IMR-90 (cell line): ENCODE measurements around the gene AHCYL2. TPM values are rescaled to one million over a fixed set of nuclear protein-coding genes. Genes with fewer than 3 reads are reported as not detected.
"Not testable (repeated sequence)": the region's sequence is repeated elsewhere in the genome, so short reads cannot be mapped to it uniquely, and the experiment has no call there.

Experiments
- ATAC-seq: fragments of 200-7000 bp; cut with Tn5 transposase; 2 replicates; pipeline ENCODE4 v1.9.1; 2020; ENCODE audit warnings: low read depth, mild to moderate bottlenecking, moderate library complexity
- BruUV-seq: library from RNA; stranded (reverse); fragments of 400-500 nt; replicated peaks from 2 replicates; lab custom pipeline; 2021; lab: Mats Ljungman, UMichigan
- CTCF ChIA-PET: fragments of 300-600 bp; formaldehyde crosslinking; extraction: SDS; loops from one replicate; lab custom pipeline; 2021; ENCODE audit warnings: antibody characterized with exemption; lab: Yijun Ruan, JAX
- POLR2A ChIA-PET: fragments of 300-600 bp; sonication (Branson Sonifier 250); formaldehyde crosslinking; loops from one replicate; lab custom pipeline; 2022; ENCODE audit warnings: antibody characterized with exemption; ENCODE audit not compliant: unreplicated experiment; lab: Charles Lee
- DNase-seq: peaks from one replicate; pipeline ENCODE4 v3.0.0; 2013
- H2AFZ ChIP-seq: replicated peaks from 2 replicates; pipeline ENCODE3; 2013; ENCODE audit warnings: low read length, mild to moderate bottlenecking; ENCODE audit not compliant: poor library complexity
- H2AK5ac ChIP-seq: 2 replicates; pipeline ENCODE4 v1.6.1; 2013; ENCODE audit warnings: low read depth, low read length, inconsistent platforms
- H2AK9ac ChIP-seq: replicated peaks from 2 replicates; pipeline ENCODE3; 2013; ENCODE audit warnings: mild to moderate bottlenecking, low read depth, low read length, moderate library complexity; ENCODE audit not compliant: poor library complexity
- H2BK120ac ChIP-seq: 2 replicates; pipeline ENCODE4 v1.6.1; 2013; ENCODE audit warnings: low read depth, low read length, inconsistent platforms
- H2BK15ac ChIP-seq: 3 replicates; pipeline ENCODE4 v1.6.1; 2013; ENCODE audit warnings: low read depth, low read length, inconsistent platforms
- H2BK20ac ChIP-seq: 2 replicates; pipeline ENCODE4 v1.6.1; 2013; ENCODE audit warnings: low read depth, mild to moderate bottlenecking, inconsistent platforms, low read length, moderate library complexity
- H2BK5ac ChIP-seq: 2 replicates; pipeline ENCODE4 v1.6.1; 2013; ENCODE audit warnings: mild to moderate bottlenecking, low read depth, low read length, inconsistent platforms; ENCODE audit not compliant: poor library complexity, severe bottlenecking
- H3K14ac ChIP-seq: replicated peaks from 2 replicates; pipeline ENCODE4 v1.6.1; 2013; ENCODE audit warnings: low read depth, low read length, inconsistent platforms
- H3K18ac ChIP-seq: 2 replicates; pipeline ENCODE4 v1.6.1; 2013; ENCODE audit warnings: low read depth, low read length, control low read depth
- H3K23ac ChIP-seq: 2 replicates; pipeline ENCODE4 v1.6.1; 2013; ENCODE audit warnings: low read depth, low read length, inconsistent platforms
- H3K27ac ChIP-seq: 2 replicates; pipeline ENCODE4 v1.5.1; 2013; ENCODE audit warnings: mild to moderate bottlenecking, control low read depth, low read length; ENCODE audit not compliant: insufficient read depth
- H3K27me3 ChIP-seq: 2 replicates; pipeline ENCODE4 v1.6.1; 2013; ENCODE audit warnings: low read length; ENCODE audit not compliant: control insufficient read depth, insufficient read depth
- H3K36me3 ChIP-seq: 2 replicates; pipeline ENCODE4 v1.6.1; 2013; ENCODE audit warnings: low read length, mixed read lengths; ENCODE audit not compliant: control insufficient read depth, insufficient read depth
- H3K4ac ChIP-seq: 2 replicates; pipeline ENCODE4 v1.6.1; 2013; ENCODE audit warnings: low read depth, low read length, inconsistent platforms
- H3K4me1 ChIP-seq: 2 replicates; pipeline ENCODE4 v1.6.1; 2013; ENCODE audit warnings: low read length, mixed read lengths; ENCODE audit not compliant: control insufficient read depth, insufficient read depth
- H3K4me2 ChIP-seq: 2 replicates; pipeline ENCODE4 v1.6.1; 2013; ENCODE audit warnings: low read depth, mild to moderate bottlenecking, control low read depth, low read length, moderate library complexity
- H3K4me3 ChIP-seq: 2 replicates; pipeline ENCODE4 v1.5.1; 2013; ENCODE audit warnings: low read depth, mild to moderate bottlenecking, control low read depth, low read length, moderate library complexity; ENCODE audit not compliant: insufficient read depth
- H3K56ac ChIP-seq: 2 replicates; pipeline ENCODE4 v1.6.1; 2013; ENCODE audit warnings: low read length, inconsistent platforms; ENCODE audit not compliant: insufficient read depth; ENCODE audit errors: extremely low read depth
- H3K79me1 ChIP-seq, 2 experiments: 2 replicates each; pipeline ENCODE4 v1.6.1; 2013; ENCODE audit warnings: low read length in 2 of 2, inconsistent platforms in 1 of 2, low read depth in 1 of 2
- H3K9ac ChIP-seq: 2 replicates; pipeline ENCODE4 v1.6.1; 2013; ENCODE audit warnings: low read depth, low read length, control low read depth
- H3K9me1 ChIP-seq: 2 replicates; pipeline ENCODE4 v1.6.1; 2013; ENCODE audit warnings: low read length, inconsistent platforms; ENCODE audit not compliant: insufficient read depth
- H3K9me3 ChIP-seq: 2 replicates; pipeline ENCODE4 v1.6.1; 2013; ENCODE audit warnings: low read length; ENCODE audit not compliant: control insufficient read depth, insufficient read depth
- H4K20me1 ChIP-seq: 2 replicates; pipeline ENCODE4 v1.6.1; 2013; ENCODE audit warnings: low read length, inconsistent platforms; ENCODE audit not compliant: insufficient read depth
- H4K5ac ChIP-seq: 2 replicates; pipeline ENCODE4 v1.6.1; 2013; ENCODE audit warnings: mild to moderate bottlenecking, low read depth, low read length, control low read depth
- H4K8ac ChIP-seq, 2 experiments: 2 replicates each; pipeline ENCODE4 v1.6.1; 2013; ENCODE audit warnings: low read depth in 2 of 2, low read length in 2 of 2, control low read depth in 1 of 2, inconsistent platforms in 1 of 2
- H4K91ac ChIP-seq: 2 replicates; pipeline ENCODE4 v1.6.1; 2013; ENCODE audit warnings: low read depth, low read length, inconsistent platforms; ENCODE audit not compliant: insufficient read depth
- CEBPB ChIP-seq: IDR thresholded peaks from 2 replicates; pipeline ENCODE4 v1.6.1; 2012; ENCODE audit warnings: low read depth, low read length, improper control_type of control experiment
- WGBS, 2 experiments: methylation state at CpG; one replicate each; pipeline versions ENCODE4 v1.1.5 to v1.1.7; 2013; ENCODE audit warnings: missing lambda C conversion rate in 2 of 2; ENCODE audit not compliant: insufficient read length in 1 of 2; ENCODE audit errors: extremely low coverage in 2 of 2; 5-methylcytosine and 5-hydroxymethylcytosine counted together
- dilution Hi-C: fragments of 300-500 bp; cut with HindIII; formaldehyde crosslinking; loops from one replicate; pipeline ENCODE4 v1.14.3; 2018; ENCODE audit warnings: low sequenced_read_pairs; ENCODE audit not compliant: unreplicated experiment
- in situ Hi-C: fragments of 300-500 bp; cut with MboI; formaldehyde crosslinking; loops from 3 replicates; pipeline ENCODE4 v1.14.3; 2019; ENCODE audit warnings: low sequenced_read_pairs, inconsistent platforms, mixed read lengths
- intact Hi-C: fragments of 100-400 bp; cut with micrococcal nuclease; formaldehyde crosslinking; loops from 2 replicates; pipeline ENCODE4 v1.10.0; 2022
- polyA plus RNA-seq, 3 experiments: library from polyadenylated mRNA; depleted of rRNA; stranded (reverse); fragments of >200 nt; gene quantifications; 2 replicates each; pipeline ENCODE4 v1.2.3, GENCODE V29; 2012; ENCODE audit warnings: low replicate concordance in 1 of 3
- total RNA-seq: library from RNA; depleted of rRNA; stranded (reverse); fragments of >200 nt; gene quantifications from 2 replicates; pipeline ENCODE4 v1.2.3, GENCODE V29; 2012

The AHCYL2 gene
- total and polyA plus RNA-seq, 2 of the 4 experiments (the other 2 are of a cell fraction) = 5.7 to 7.6 TPM

- H3K56ac ChIP-seq = not testable (repeated sequence)
Measured at GRCh38 chr7:129353104-129353503, 128.3 kb downstream of the AHCYL2 start.

More at GRCh38 chr7:129353104-129353503, 128.3 kb downstream of the AHCYL2 start:
- H3K27me3 ChIP-seq, intact Hi-C loops, CTCF ChIA-PET, dilution Hi-C loops, H3K4me1 ChIP-seq, H3K27ac ChIP-seq, H4K5ac ChIP-seq, H2BK5ac ChIP-seq, H4K8ac ChIP-seq, H2AK9ac ChIP-seq, H2AFZ ChIP-seq, H4K91ac ChIP-seq, H2AK5ac ChIP-seq, BruUV-seq, H3K23ac ChIP-seq, H3K9ac ChIP-seq, H2BK15ac ChIP-seq, H3K4me2 ChIP-seq, H3K79me1 ChIP-seq, H3K4me3 ChIP-seq, POLR2A ChIA-PET, H2BK20ac ChIP-seq, H3K9me3 ChIP-seq, H3K18ac ChIP-seq, H3K9me1 ChIP-seq, H3K36me3 ChIP-seq, H2BK120ac ChIP-seq, H3K4ac ChIP-seq, H4K20me1 ChIP-seq, H3K14ac ChIP-seq: not testable (repeated sequence)
- TF ChIP-seq CEBPB = peak; percentile 47; the same call in 1 of the 2 replicates
- peak; percentile 53 for ATAC-seq
- peak; percentile 41 for DNase-seq
- in situ Hi-C loops = loop anchor here (25.0 kb wide), 1 partner anchor 659 kb away; no protein-coding TSS in a partner anchor
- 0% methylated on average over 1 of the region's 5 CpGs; no CpG with 5 or more reads in 1 of the 2 experiments for WGBS, 2 experiments
